HCT116 (cell line): ENCODE measurements around the gene USP1. TPM values are rescaled to one million over a fixed set of nuclear protein-coding genes. Genes with fewer than 3 reads are reported as not detected.

ENCODE experiments used
- ATAC-seq: fragments of 200-7000 bp; cut with Tn5 transposase; 2 replicates; pipeline ENCODE4 v1.9.1; 2020; ENCODE audit warnings: mild to moderate bottlenecking, moderate library complexity
- BruUV-seq: library from RNA; stranded (reverse); fragments of 400-500 nt; replicated peaks from 2 replicates; lab custom pipeline; 2021; lab: Mats Ljungman, UMichigan
- CTCF ChIA-PET: fragments of 300-600 bp; sonication (Branson Sonifier 250); formaldehyde crosslinking; loops from one replicate; lab custom pipeline; 2021; ENCODE audit warnings: antibody characterized with exemption; lab: Charles Lee
- POLR2A ChIA-PET: fragments of 300-600, 350-600 bp; sonication (Branson Sonifier 250); formaldehyde crosslinking; loops from one replicate; lab custom pipeline; 2021; ENCODE audit warnings: antibody characterized with exemption; lab: Charles Lee
- RAD21 ChIA-PET, 2 experiments: fragments of 300-600 bp; sonication (Branson Sonifier 250); formaldehyde crosslinking; loops; one replicate each; lab custom pipeline; 2023; ENCODE audit warnings: low total read pairs in 2 of 2; ENCODE audit not compliant: uncharacterized antibody in 2 of 2, unreplicated experiment in 2 of 2, low non-redundant PET in 1 of 2; lab: Charles Lee
- DNase-seq: peaks from one replicate; pipeline ENCODE4 v3.0.0-alpha.2; 2010; ENCODE audit warnings: low read depth, low spot score
- H2AFZ ChIP-seq: fragments of 200-600 bp; shearing (Covaris generic), sonication (generic); 2 replicates; pipeline ENCODE4 v1.6.1; 2017; ENCODE audit warnings: low read depth, mixed run types, mixed read lengths, antibody characterized with exemption, low read length; ENCODE audit not compliant: poor library complexity, severe bottlenecking
- H3K27ac ChIP-seq: 2 replicates; pipeline ENCODE4 v1.5.1; 2012; ENCODE audit warnings: low read depth, low read length
- H3K27me3 ChIP-seq: fragments of 200-600 bp; sonication (generic); 2 replicates; pipeline ENCODE4 v1.6.1; 2016; ENCODE audit warnings: mixed run types, low read length, mixed read lengths; ENCODE audit not compliant: insufficient read depth
- H3K36me3 ChIP-seq, 2 experiments: fragments of 200-500 bp in 1 of 2; fragments of 200-600 bp in 1 of 2; sonication (Bioruptor generic) in 1 of 2; sonication (generic) in 1 of 2; 2 replicates each; pipeline versions ENCODE4 v1.5.1 to v1.6.1; 2014 to 2016; ENCODE audit warnings: low read length in 2 of 2, inconsistent platforms in 1 of 2, mixed read lengths in 1 of 2, mixed run types in 1 of 2; ENCODE audit not compliant: insufficient read depth in 2 of 2, control insufficient read depth in 1 of 2
- H3K4me1 ChIP-seq, 2 experiments: fragments of 200-600 bp in 1 of 2; sonication (generic) in 1 of 2; 2 replicates each; pipeline versions ENCODE4 v1.5.1 to v1.6.1; 2012 to 2017; ENCODE audit warnings: low read length in 2 of 2, inconsistent platforms in 1 of 2, mild to moderate bottlenecking in 1 of 2, mixed read lengths in 1 of 2, mixed run types in 1 of 2, moderate library complexity in 1 of 2; ENCODE audit not compliant: insufficient read depth in 2 of 2, control insufficient read depth in 1 of 2
- H3K4me2 ChIP-seq: fragments of 200-600 bp; sonication (generic); 2 replicates; pipeline ENCODE4 v1.6.1; 2017; ENCODE audit warnings: mixed run types, low read length, mixed read lengths
- H3K4me3 ChIP-seq, 2 experiments: fragments of 200-600 bp in 1 of 2; sonication (generic) in 1 of 2; replicated peaks in 1 of 2; 2 replicates each; pipeline ENCODE4 v1.5.1; 2011 to 2016; ENCODE audit warnings: low read length in 2 of 2, control low read depth in 1 of 2, low read depth in 1 of 2, mild to moderate bottlenecking in 1 of 2, mixed read lengths in 1 of 2, mixed run types in 1 of 2
- H3K79me2 ChIP-seq: fragments of 200-600 bp; sonication (generic); 2 replicates; pipeline ENCODE4 v1.6.1; 2017; ENCODE audit warnings: mild to moderate bottlenecking, mixed run types, low read length, moderate library complexity, mixed read lengths; ENCODE audit not compliant: insufficient read depth
- H3K9ac ChIP-seq: fragments of 200-600 bp; sonication (generic); 2 replicates; pipeline ENCODE4 v1.6.1; 2016; ENCODE audit warnings: low read length, mixed read lengths
- H3K9me2 ChIP-seq: fragments of 200-600 bp; sonication (generic), shearing (Covaris generic); 2 replicates; pipeline ENCODE4 v1.6.1; 2017; ENCODE audit warnings: mixed run types, mild to moderate bottlenecking, moderate library complexity; ENCODE audit not compliant: insufficient read depth
- H3K9me3 ChIP-seq, 2 experiments: fragments of 200-500 bp in 1 of 2; fragments of 200-600 bp in 1 of 2; sonication (Bioruptor generic) in 1 of 2; sonication (generic) in 1 of 2; 2 replicates each; pipeline ENCODE4 v1.6.1; 2014 to 2017; ENCODE audit warnings: low read length in 2 of 2, mixed read lengths in 2 of 2, inconsistent platforms in 1 of 2, low read depth in 1 of 2, mild to moderate bottlenecking in 1 of 2, mixed run types in 1 of 2, moderate library complexity in 1 of 2; ENCODE audit not compliant: control insufficient read depth in 1 of 2, insufficient read depth in 1 of 2
- H4K20me1 ChIP-seq: fragments of 200-600 bp; sonication (generic), shearing (Covaris generic); 2 replicates; pipeline ENCODE4 v1.6.1; 2017; ENCODE audit warnings: mixed run types, mild to moderate bottlenecking, moderate library complexity; ENCODE audit not compliant: insufficient read depth
- CBX3 ChIP-seq: IDR thresholded peaks from 2 replicates; pipeline ENCODE4 v1.6.1; 2012; ENCODE audit warnings: low read depth
- CEBPB ChIP-seq: IDR thresholded peaks from 2 replicates; pipeline ENCODE4 v1.6.1; 2012; ENCODE audit warnings: low read depth
- EGR1 ChIP-seq: IDR thresholded peaks from 2 replicates; pipeline ENCODE4 v1.6.1; 2012; ENCODE audit warnings: low read depth
- JUND ChIP-seq: IDR thresholded peaks from 2 replicates; pipeline ENCODE4 v1.6.1; 2012
- SIN3A ChIP-seq: IDR thresholded peaks from 2 replicates; pipeline ENCODE4 v1.6.1; 2012; ENCODE audit warnings: low read depth
- SP1 ChIP-seq: IDR thresholded peaks from 2 replicates; pipeline ENCODE4 v1.6.1; 2012; ENCODE audit warnings: low read depth
- SRF ChIP-seq: IDR thresholded peaks from 2 replicates; pipeline ENCODE4 v1.6.1; 2012; ENCODE audit warnings: low read depth
- ZFX ChIP-seq: fragments of 450-650 bp; IDR thresholded peaks from 2 replicates; pipeline ENCODE4 v1.6.1; 2017
- ZNF274 ChIP-seq: fragments of 200-500 bp; sonication (Bioruptor generic); IDR thresholded peaks from 2 replicates; pipeline ENCODE4 v1.6.1; 2014; ENCODE audit warnings: mild to moderate bottlenecking, low read depth, low read length, inconsistent platforms
- intact Hi-C: fragments of 100-400 bp; cut with micrococcal nuclease; formaldehyde crosslinking; loops from 2 replicates; pipeline ENCODE4 v1.10.0; 2022
- total RNA-seq: library from RNA; stranded (reverse); gene quantifications from one replicate; pipeline ENCODE4 v1.2.1, GENCODE V29; 2021; ENCODE audit not compliant: unreplicated experiment
- TF ChIP-seq, protein P1 (sequence below): IDR thresholded peaks from 2 replicates; pipeline ENCODE4 v1.6.1; 2011; ENCODE audit warnings: mild to moderate bottlenecking, low read length, moderate library complexity; ENCODE audit not compliant: insufficient replicate concordance; ENCODE audit errors: extremely low read depth

USP1 gene
- total RNA-seq, 1 experiment from 2014 or later = 37.8 TPM

DNA sequence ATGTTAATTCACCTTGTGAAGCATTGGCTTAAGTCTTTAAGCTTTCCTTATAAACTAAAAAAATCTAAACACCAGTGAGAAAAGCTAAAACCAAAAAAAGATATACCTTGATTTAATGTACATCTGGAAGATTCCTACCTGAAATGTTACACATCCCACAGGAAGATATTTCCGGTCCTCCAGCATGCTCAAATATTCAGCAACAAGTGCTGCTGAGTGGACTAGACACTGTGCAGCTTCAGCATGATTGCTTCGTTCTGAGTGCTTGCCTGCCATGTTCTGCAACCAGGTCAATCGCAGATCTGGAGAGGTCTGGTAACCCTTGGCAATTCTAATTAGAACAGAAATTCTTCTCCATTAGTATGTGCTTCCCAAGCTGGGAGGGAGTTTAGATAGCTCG lies 57.3 kb downstream of the USP1 start:
- H3K36me3 ChIP-seq = no peaks in the 10 kb centered on the region

DNA sequence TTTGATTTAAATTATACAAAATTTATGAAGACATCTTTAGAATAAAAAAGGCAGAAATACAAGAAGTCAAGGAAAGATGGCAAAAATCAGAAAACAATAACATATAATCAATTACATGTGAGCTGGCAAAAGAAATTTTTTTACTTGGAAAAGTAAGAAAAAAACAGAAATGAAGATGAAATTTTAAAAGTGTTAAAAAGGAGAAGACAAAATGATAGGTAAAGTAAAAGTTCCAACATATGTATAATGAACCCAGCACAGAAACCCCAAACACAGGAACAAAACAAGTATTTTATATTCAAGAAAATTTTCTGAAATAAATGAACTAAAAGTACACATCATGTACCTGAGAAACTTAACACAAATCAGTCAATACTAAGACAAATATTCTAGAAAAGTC lies 63.4 kb downstream of the USP1 start:
- ChIA-PET CTCF (interaction anchor here (0.9 kb wide), 1 partner anchor 418 kb away, joined by 4 read pairs; no protein-coding TSS in a partner anchor), POLR2A (no interaction called here)

More for the DNA sequence above, 57.3 kb downstream of the USP1 start:
- H3K9me3 ChIP-seq = no peaks in the 10 kb centered on the region
- no peaks in the 10 kb centered on the region for H3K9me2 ChIP-seq
- no peak overlapping the region for H3K4me3 ChIP-seq
- H2AFZ ChIP-seq = no peak overlapping the region
- no peak overlapping the region for H3K9ac ChIP-seq
- BruUV-seq = no TSS peak
- CTCF ChIA-PET = no interaction called here
- no peaks in the 10 kb centered on the region for H3K4me1 ChIP-seq
- no peaks in the 10 kb centered on the region for H3K27me3 ChIP-seq
- RAD21 ChIA-PET = no interaction called here
- intact Hi-C loops = no loop called here
- no peaks in the 10 kb centered on the region for H4K20me1 ChIP-seq
- H3K79me2 ChIP-seq = no peaks in the 10 kb centered on the region
- POLR2A ChIA-PET = no interaction called here
- ATAC-seq = no peak
- no peak overlapping the region for H3K4me2 ChIP-seq
- DNase-seq = no peak
- no peak overlapping the region for H3K27ac ChIP-seq
- TF ChIP-seq ZNF274 = no peak

More for the DNA sequence above, 63.4 kb downstream of the USP1 start:
- DNase-seq (no peak), ATAC-seq (no peak)
- RAD21 ChIA-PET = no interaction called here
- Histone ChIP-seq H2AFZ (no peak overlapping the region), H3K4me1 (no peaks in the 10 kb centered on the region), H3K36me3 (no peaks in the 10 kb centered on the region), H3K27me3 (no peaks in the 10 kb centered on the region), H3K27ac (no peak overlapping the region), H3K4me3 (no peak overlapping the region), H3K9me2 (no peaks in the 10 kb centered on the region), H3K9me3 (no peaks in the 10 kb centered on the region), H3K4me2 (no peak overlapping the region), H4K20me1 (no peaks in the 10 kb centered on the region), H3K79me2 (no peaks in the 10 kb centered on the region), H3K9ac (no peak overlapping the region)
- no TSS peak for BruUV-seq
- intact Hi-C loops = no loop called here
- TF ChIP-seq SP1 = no peak
- TF ChIP-seq, protein P1, sequence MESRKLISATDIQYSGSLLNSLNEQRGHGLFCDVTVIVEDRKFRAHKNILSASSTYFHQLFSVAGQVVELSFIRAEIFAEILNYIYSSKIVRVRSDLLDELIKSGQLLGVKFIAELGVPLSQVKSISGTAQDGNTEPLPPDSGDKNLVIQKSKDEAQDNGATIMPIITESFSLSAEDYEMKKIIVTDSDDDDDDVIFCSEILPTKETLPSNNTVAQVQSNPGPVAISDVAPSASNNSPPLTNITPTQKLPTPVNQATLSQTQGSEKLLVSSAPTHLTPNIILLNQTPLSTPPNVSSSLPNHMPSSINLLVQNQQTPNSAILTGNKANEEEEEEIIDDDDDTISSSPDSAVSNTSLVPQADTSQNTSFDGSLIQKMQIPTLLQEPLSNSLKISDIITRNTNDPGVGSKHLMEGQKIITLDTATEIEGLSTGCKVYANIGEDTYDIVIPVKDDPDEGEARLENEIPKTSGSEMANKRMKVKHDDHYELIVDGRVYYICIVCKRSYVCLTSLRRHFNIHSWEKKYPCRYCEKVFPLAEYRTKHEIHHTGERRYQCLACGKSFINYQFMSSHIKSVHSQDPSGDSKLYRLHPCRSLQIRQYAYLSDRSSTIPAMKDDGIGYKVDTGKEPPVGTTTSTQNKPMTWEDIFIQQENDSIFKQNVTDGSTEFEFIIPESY = no peak
- TF ChIP-seq SRF = no peak
- no peak for TF ChIP-seq CEBPB
- TF ChIP-seq SIN3A = no peak
- TF ChIP-seq JUND = no peak
- no peak for TF ChIP-seq CBX3
- TF ChIP-seq ZFX = no peak
- no peak for TF ChIP-seq EGR1

Other genes with a start within 250 kb of the USP1 start
- gene L1TD1, start 242.2 kb upstream of the USP1 start, total RNA-seq = 0.20 TPM
- gene KANK4, start 117.6 kb upstream of the USP1 start, total RNA-seq = not detected
- gene ANGPTL3, start 160.5 kb downstream of the USP1 start, total RNA-seq = 0.07 TPM